ENCODE results near the gene COX19. TPM values are rescaled to one million over a fixed set of nuclear protein-coding genes. Genes with fewer than 3 reads are reported as not detected.
"Not testable (repeated sequence)": the region's sequence is repeated elsewhere in the genome, so short reads cannot be mapped to it uniquely, and the experiment has no call there.

Gene COX19
- total and polyA plus RNA-seq, 2 experiments from 2014 or later = 18.1 to 18.3 TPM

GRCh38 chr7:1008733-1009363 is 33.5 kb upstream of the COX19 start:
- no peaks in the 10 kb centered on the region for H3K36me3 ChIP-seq
- no peaks in the 10 kb centered on the region for H3K9me3 ChIP-seq (ENCODE audit: low read depth)
- no peaks in the 10 kb centered on the region for H3K27me3 ChIP-seq
- TF ChIP-seq CTCF (IDR thresholded peaks at IDR 0.05; ENCODE audit: low read depth, low read length) = no peak
- H3K27ac ChIP-seq = no peak overlapping the region
- no peaks in the 10 kb centered on the region for H3K4me1 ChIP-seq (ENCODE audit: low read depth)
- no peak overlapping the region for H3K4me3 ChIP-seq
- no peak for DNase-seq (ENCODE audit: low read depth in 1 of 2, low spot score in 1 of 2)

GRCh38 chr7:1007901-1008300 is 32.6 kb upstream of the COX19 start:
- H3K36me3 ChIP-seq = no peaks in the 10 kb centered on the region
- DNase-seq (ENCODE audit: low read depth in 1 of 2, low spot score in 1 of 2) = no peak
- H3K27me3 ChIP-seq = no peaks in the 10 kb centered on the region
- H3K27ac ChIP-seq = no peak overlapping the region
- no peaks in the 10 kb centered on the region for H3K9me3 ChIP-seq (ENCODE audit: low read depth)
- no peak for TF ChIP-seq CTCF (IDR thresholded peaks at IDR 0.05; ENCODE audit: low read depth, low read length)
- H3K4me3 ChIP-seq = no peak overlapping the region
- no peaks in the 10 kb centered on the region for H3K4me1 ChIP-seq (ENCODE audit: low read depth)

DNA sequence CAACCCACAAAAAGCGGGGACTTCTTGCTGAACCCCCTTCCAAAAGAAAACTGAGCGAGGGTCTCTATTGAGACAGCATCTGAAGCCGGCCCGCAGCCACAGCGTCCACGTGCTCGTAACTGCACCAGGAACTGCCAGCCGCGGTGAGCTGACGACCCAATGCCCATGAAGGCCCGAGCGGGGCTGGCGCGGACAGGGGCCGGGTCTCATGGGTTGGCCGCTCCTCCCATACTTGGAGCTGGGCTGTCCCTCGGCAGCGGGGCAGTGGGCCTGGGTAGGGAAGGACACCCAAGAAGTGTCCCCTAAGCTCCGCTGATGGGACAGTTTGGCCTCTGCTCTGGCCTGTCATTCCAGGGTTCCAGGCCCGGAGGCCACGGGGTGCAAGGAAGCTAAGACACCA is 30.0 kb upstream of the COX19 start:
- no peak for TF ChIP-seq CTCF (IDR thresholded peaks at IDR 0.05; ENCODE audit: low read depth, low read length)
- DNase-seq (ENCODE audit: low read depth in 1 of 2, low spot score in 1 of 2) = no peak
- Histone ChIP-seq H3K4me1 (ENCODE audit: low read depth) (no peaks in the 10 kb centered on the region), H3K9me3 (ENCODE audit: low read depth) (no peaks in the 10 kb centered on the region), H3K36me3 (no peaks in the 10 kb centered on the region), H3K27me3 (no peaks in the 10 kb centered on the region), H3K4me3 (no peak overlapping the region), H3K27ac (no peak overlapping the region)

GRCh38 chr7:1004018-1004852 is 28.9 kb upstream of the COX19 start:
- no peaks in the 10 kb centered on the region for H3K9me3 ChIP-seq (ENCODE audit: low read depth)
- H3K4me3 ChIP-seq = no peak overlapping the region
- no peaks in the 10 kb centered on the region for H3K4me1 ChIP-seq (ENCODE audit: low read depth)
- no peak overlapping the region for H3K27ac ChIP-seq
- no peak for TF ChIP-seq CTCF (IDR thresholded peaks at IDR 0.05; ENCODE audit: low read depth, low read length)
- DNase-seq (ENCODE audit: low read depth in 1 of 2, low spot score in 1 of 2) = no peak
- no peaks in the 10 kb centered on the region for H3K27me3 ChIP-seq
- H3K36me3 ChIP-seq = no peaks in the 10 kb centered on the region

DNA sequence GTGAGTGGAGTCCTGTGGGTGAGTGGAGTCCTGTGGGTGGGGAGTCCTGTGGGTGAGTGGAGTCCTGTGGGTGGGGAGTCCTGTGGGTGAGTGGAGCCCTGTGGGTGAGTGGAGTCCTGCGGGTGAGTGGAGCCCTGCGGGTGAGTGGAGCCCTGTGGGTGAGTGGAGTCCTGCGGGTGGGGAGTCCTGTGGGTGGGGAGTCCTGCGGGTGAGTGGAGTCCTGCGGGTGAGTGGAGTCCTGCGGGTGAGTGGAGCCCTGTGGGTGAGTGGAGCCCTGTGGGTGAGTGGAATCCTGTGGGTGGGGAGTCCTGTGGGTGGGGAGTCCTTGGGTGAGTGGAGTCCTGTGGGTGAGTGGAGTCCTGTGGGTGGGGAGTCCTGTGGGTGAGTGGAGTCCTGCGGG is 27.1 kb upstream of the COX19 start:
- H3K27ac ChIP-seq; H3K4me1 ChIP-seq (ENCODE audit: low read depth); DNase-seq (ENCODE audit: low read depth in 1 of 2, low spot score in 1 of 2); H3K36me3 ChIP-seq; H3K4me3 ChIP-seq; H3K9me3 ChIP-seq (ENCODE audit: low read depth); H3K27me3 ChIP-seq: not testable (repeated sequence)

DNA sequence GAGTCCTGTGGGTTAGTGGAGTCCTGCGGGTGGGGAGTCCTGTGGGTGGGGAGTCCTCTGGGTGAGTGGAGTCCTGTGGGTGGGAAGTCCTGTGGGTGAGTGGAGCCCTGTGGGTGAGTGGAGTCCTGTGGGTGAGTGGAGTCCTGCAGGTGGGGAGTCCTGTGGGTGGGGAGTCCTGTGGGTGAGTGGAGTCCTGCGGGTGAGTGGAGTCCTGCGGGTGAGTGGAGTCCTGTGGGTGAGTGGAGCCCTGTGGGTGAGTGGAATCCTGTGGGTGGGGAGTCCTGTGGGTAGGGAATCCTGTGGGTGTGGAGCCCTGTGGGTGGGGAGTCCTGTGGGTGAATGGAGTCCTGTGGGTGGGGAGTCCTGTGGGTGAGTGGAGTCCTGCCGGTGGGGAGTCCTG is 26.7 kb upstream of the COX19 start:
- H3K27me3 ChIP-seq; DNase-seq (ENCODE audit: low read depth in 1 of 2, low spot score in 1 of 2); H3K4me1 ChIP-seq (ENCODE audit: low read depth); H3K9me3 ChIP-seq (ENCODE audit: low read depth); H3K27ac ChIP-seq; H3K36me3 ChIP-seq; H3K4me3 ChIP-seq: not testable (repeated sequence)

DNA sequence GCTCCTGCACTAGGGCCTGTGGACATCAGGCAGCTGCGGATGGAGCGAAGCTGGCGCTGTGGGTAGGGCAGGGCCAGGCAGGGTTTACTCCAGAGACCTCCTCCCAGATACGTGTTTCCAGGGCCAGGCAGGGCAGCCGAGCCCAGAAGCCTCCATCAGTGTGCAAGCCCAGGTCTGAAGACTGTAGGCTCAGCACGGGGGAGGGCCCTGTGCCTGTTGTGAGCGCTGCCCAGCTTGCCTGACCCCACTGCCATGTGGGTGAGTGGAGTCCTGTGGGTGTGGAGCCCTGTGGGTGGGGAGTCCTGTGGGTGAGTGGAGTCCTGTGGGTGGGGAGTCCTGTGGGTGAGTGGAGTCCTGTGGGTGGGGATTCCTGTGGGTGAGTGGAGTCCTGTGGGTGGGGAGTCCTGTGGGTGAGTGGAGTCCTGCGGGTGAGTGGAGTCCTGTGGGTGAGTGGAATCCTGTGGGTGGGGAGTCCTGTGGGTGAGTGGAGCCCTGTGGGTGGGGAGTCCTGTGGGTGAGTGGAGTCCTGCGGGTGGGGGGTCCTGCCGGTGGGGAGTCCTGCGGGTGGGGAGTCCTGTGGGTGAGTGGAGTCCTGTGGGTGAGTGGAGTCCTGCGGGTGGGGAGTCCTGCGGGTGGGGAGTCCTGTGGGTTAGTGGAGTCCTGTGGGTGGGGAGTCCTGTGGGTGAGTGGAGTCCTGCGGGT is 25.9 kb upstream of the COX19 start:
- not testable (repeated sequence) for H3K9me3 ChIP-seq (ENCODE audit: low read depth); H3K36me3 ChIP-seq; H3K27ac ChIP-seq; H3K4me3 ChIP-seq; DNase-seq (ENCODE audit: low read depth in 1 of 2, low spot score in 1 of 2); H3K4me1 ChIP-seq (ENCODE audit: low read depth); H3K27me3 ChIP-seq

Data from cardiac muscle cell (in vitro differentiated cells and primary cell).